ENCODE data around the gene PARD6G.

The PARD6G gene

GRCh38 chr18:80175451-80176204, 71.7 kb downstream of the PARD6G start:
- ChIA-PET CTCF (interaction anchor here (0.6 kb wide), 1 partner anchor 136 kb away, joined by 4 read pairs; no protein-coding TSS in a partner anchor), POLR2A (interaction anchor here (0.6 to 0.7 kb wide), 2 partner anchors 28 to 400 kb away, joined by 3 to 4 read pairs; no protein-coding TSS in a partner anchor)
- peak in 2 of 3 donors; percentile 50 to 56 for DNase-seq
- H3K4me1 ChIP-seq (ENCODE audit: control extremely low read depth in 1 of 4, control insufficient read depth in 4 of 4, insufficient read depth in 4 of 4, low read length in 3 of 4): peaks cover 0 to 2% (median 0%) of the 10 kb centered on the region in 4 experiments
- H3K27ac ChIP-seq (ENCODE audit: insufficient read depth in 1 of 2, low read depth in 1 of 2, low read length in 2 of 2, poor library complexity in 1 of 2, severe bottlenecking in 2 of 2): no peak overlapping the region
- 85% methylated on average over 14 of the region's 18 CpGs for WGBS (ENCODE audit: insufficient coverage)
- no peaks in the 10 kb centered on the region for H3K9me3 ChIP-seq (ENCODE audit: control extremely low read depth in 1 of 5, control insufficient read depth in 4 of 5, insufficient read depth in 2 of 5, low read depth in 1 of 5, low read length in 4 of 5)
- no peak overlapping the region for H3K4me3 ChIP-seq (ENCODE audit: control insufficient read depth in 1 of 7, extremely low read depth in 1 of 7, insufficient read depth in 4 of 7, low read depth in 2 of 7, low read length in 6 of 7)
- H3K36me3 ChIP-seq (ENCODE audit: control insufficient read depth in 4 of 4, insufficient read depth in 4 of 4, low read length in 3 of 4): no peaks in the 10 kb centered on the region
- H3K27me3 ChIP-seq (replicated peaks in 2 of 5; ENCODE audit: control insufficient read depth in 4 of 5, insufficient read depth in 5 of 5, low read length in 4 of 5): peaks cover 0 to 16% (median 3%) of the 10 kb centered on the region in 5 experiments

DNA sequence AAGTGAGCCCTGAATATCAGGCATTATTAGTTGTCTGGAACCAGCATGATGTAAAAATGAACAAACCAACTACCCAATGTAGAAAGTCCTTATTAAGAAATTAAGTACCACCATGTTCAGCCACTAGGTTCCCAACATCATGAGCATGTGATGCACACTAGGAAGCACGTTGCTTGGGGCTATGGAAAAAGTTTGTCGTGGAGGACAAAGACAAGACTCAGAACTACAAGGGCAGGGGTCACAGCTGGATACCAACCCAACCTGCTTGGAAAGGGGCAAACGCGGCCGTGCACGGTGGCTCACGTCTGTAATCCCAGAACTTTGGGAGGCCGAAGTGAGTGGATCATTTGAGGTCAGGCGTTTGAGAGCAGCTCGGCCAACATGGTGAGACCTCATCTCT, 74.3 kb downstream of the PARD6G start:
- Histone ChIP-seq H3K36me3 (ENCODE audit: control insufficient read depth in 4 of 4, insufficient read depth in 4 of 4, low read length in 3 of 4) (no peaks in the 10 kb centered on the region), H3K9me3 (ENCODE audit: control extremely low read depth in 1 of 5, control insufficient read depth in 4 of 5, insufficient read depth in 2 of 5, low read depth in 1 of 5, low read length in 4 of 5) (no peaks in the 10 kb centered on the region), H3K4me1 (ENCODE audit: control extremely low read depth in 1 of 4, control insufficient read depth in 4 of 4, insufficient read depth in 4 of 4, low read length in 3 of 4) (peaks cover 0 to 2% (median 0%) of the 10 kb centered on the region in 4 experiments), H3K4me3 (ENCODE audit: control insufficient read depth in 1 of 7, extremely low read depth in 1 of 7, insufficient read depth in 4 of 7, low read depth in 2 of 7, low read length in 6 of 7) (no peak overlapping the region), H3K27ac (ENCODE audit: insufficient read depth in 1 of 2, low read depth in 1 of 2, low read length in 2 of 2, poor library complexity in 1 of 2, severe bottlenecking in 2 of 2) (no peak overlapping the region), H3K27me3 (replicated peaks in 2 of 5; ENCODE audit: control insufficient read depth in 4 of 5, insufficient read depth in 5 of 5, low read length in 4 of 5) (peaks cover 0 to 16% (median 3%) of the 10 kb centered on the region in 5 experiments)
- POLR2A ChIA-PET: no interaction called here
- 95% methylated on average over 10 of the region's 10 CpGs for WGBS (ENCODE audit: insufficient coverage)
- CTCF ChIA-PET: interaction anchor here (0.7 to 1.5 kb wide), 2 partner anchors 27 to 84 kb away, joined by 3 to 4 read pairs; no protein-coding TSS in a partner anchor
- DNase-seq: no peak

- CTCF ChIA-PET: interaction anchor here (1.5 kb wide), 1 partner anchor 30 kb away, joined by 3 read pairs; no protein-coding TSS in a partner anchor
- 94% methylated on average over 3 of the region's 4 CpGs for WGBS (ENCODE audit: insufficient coverage)
- H3K4me1 ChIP-seq (ENCODE audit: control extremely low read depth in 1 of 4, control insufficient read depth in 4 of 4, insufficient read depth in 4 of 4, low read length in 3 of 4): peaks cover 0 to 2% (median 0%) of the 10 kb centered on the region in 4 experiments
Measured at GRCh38 chr18:80172056-80172455, 75.3 kb downstream of the PARD6G start.

GRCh38 chr18:80171054-80171872, 76.1 kb downstream of the PARD6G start:
- H3K36me3 ChIP-seq (ENCODE audit: control insufficient read depth in 4 of 4, insufficient read depth in 4 of 4, low read length in 3 of 4): no peaks in the 10 kb centered on the region
- peaks cover 0 to 18% (median 3%) of the 10 kb centered on the region in 5 experiments for H3K27me3 ChIP-seq (replicated peaks in 2 of 5; ENCODE audit: control insufficient read depth in 4 of 5, insufficient read depth in 5 of 5, low read length in 4 of 5)
- peaks cover 0 to 2% (median 0%) of the 10 kb centered on the region in 4 experiments for H3K4me1 ChIP-seq (ENCODE audit: control extremely low read depth in 1 of 4, control insufficient read depth in 4 of 4, insufficient read depth in 4 of 4, low read length in 3 of 4)
- no peaks in the 10 kb centered on the region for H3K9me3 ChIP-seq (ENCODE audit: control extremely low read depth in 1 of 5, control insufficient read depth in 4 of 5, insufficient read depth in 2 of 5, low read depth in 1 of 5, low read length in 4 of 5)
- ChIA-PET POLR2A (no interaction called here), CTCF (interaction anchor here (0.6 to 2.4 kb wide), 7 partner anchors 9 to 89 kb away, joined by 3 to 16 read pairs (median 4); no protein-coding TSS in a partner anchor)
- peak in 2 of 3 donors; percentile 44 to 47 for DNase-seq
- 32% methylated on average over 14 of the region's 23 CpGs for WGBS (ENCODE audit: insufficient coverage)
- H3K27ac ChIP-seq (ENCODE audit: insufficient read depth in 1 of 2, low read depth in 1 of 2, low read length in 2 of 2, poor library complexity in 1 of 2, severe bottlenecking in 2 of 2): no peak overlapping the region
- no peak overlapping the region for H3K4me3 ChIP-seq (ENCODE audit: control insufficient read depth in 1 of 7, extremely low read depth in 1 of 7, insufficient read depth in 4 of 7, low read depth in 2 of 7, low read length in 6 of 7)

More at GRCh38 chr18:80172056-80172455, 75.3 kb downstream of the PARD6G start:
- Histone ChIP-seq H3K9me3 (ENCODE audit: control extremely low read depth in 1 of 5, control insufficient read depth in 4 of 5, insufficient read depth in 2 of 5, low read depth in 1 of 5, low read length in 4 of 5) (no peaks in the 10 kb centered on the region), H3K36me3 (ENCODE audit: control insufficient read depth in 4 of 4, insufficient read depth in 4 of 4, low read length in 3 of 4) (no peaks in the 10 kb centered on the region), H3K4me3 (ENCODE audit: control insufficient read depth in 1 of 7, extremely low read depth in 1 of 7, insufficient read depth in 4 of 7, low read depth in 2 of 7, low read length in 6 of 7) (no peak overlapping the region), H3K27ac (ENCODE audit: insufficient read depth in 1 of 2, low read depth in 1 of 2, low read length in 2 of 2, poor library complexity in 1 of 2, severe bottlenecking in 2 of 2) (no peak overlapping the region), H3K27me3 (replicated peaks in 2 of 5; ENCODE audit: control insufficient read depth in 4 of 5, insufficient read depth in 5 of 5, low read length in 4 of 5) (peaks cover 0 to 16% (median 3%) of the 10 kb centered on the region in 5 experiments)
- peak in 2 of 3 donors; percentile 14 to 16 for DNase-seq
- POLR2A ChIA-PET: no interaction called here

- Histone ChIP-seq H3K9me3 (ENCODE audit: control extremely low read depth in 1 of 5, control insufficient read depth in 4 of 5, insufficient read depth in 2 of 5, low read depth in 1 of 5, low read length in 4 of 5) (no peaks in the 10 kb centered on the region), H3K27ac (ENCODE audit: insufficient read depth in 1 of 2, low read depth in 1 of 2, low read length in 2 of 2, poor library complexity in 1 of 2, severe bottlenecking in 2 of 2) (no peak overlapping the region), H3K4me3 (ENCODE audit: control insufficient read depth in 1 of 7, extremely low read depth in 1 of 7, insufficient read depth in 4 of 7, low read depth in 2 of 7, low read length in 6 of 7) (no peak overlapping the region), H3K27me3 (replicated peaks in 2 of 5; ENCODE audit: control insufficient read depth in 4 of 5, insufficient read depth in 5 of 5, low read length in 4 of 5) (peaks cover 0 to 18% (median 3%) of the 10 kb centered on the region in 5 experiments), H3K36me3 (ENCODE audit: control insufficient read depth in 4 of 4, insufficient read depth in 4 of 4, low read length in 3 of 4) (no peaks in the 10 kb centered on the region), H3K4me1 (ENCODE audit: control extremely low read depth in 1 of 4, control insufficient read depth in 4 of 4, insufficient read depth in 4 of 4, low read length in 3 of 4) (peaks cover 0 to 2% (median 0%) of the 10 kb centered on the region in 4 experiments)
- POLR2A ChIA-PET: no interaction called here
- 98% methylated on average over 5 of the region's 7 CpGs for WGBS (ENCODE audit: insufficient coverage)
- CTCF ChIA-PET: interaction anchor here (0.6 to 2.4 kb wide), 6 partner anchors 10 to 90 kb away, joined by 3 to 16 read pairs (median 4); no protein-coding TSS in a partner anchor
- DNase-seq: no peak
Measured at GRCh38 chr18:80170395-80171053, 76.8 kb downstream of the PARD6G start.

GRCh38 chr18:80169607-80170006, 77.7 kb downstream of the PARD6G start:
- CTCF ChIA-PET: interaction anchor here (1.4 to 2.4 kb wide), 3 partner anchors 9 to 71 kb away, joined by 4 to 16 read pairs (median 7); no protein-coding TSS in a partner anchor
- whole genome bisulfite sequencing (ENCODE audit: insufficient coverage): 95% methylated on average over 15 of the region's 17 CpGs
- POLR2A ChIA-PET: interaction anchor here (0.6 kb wide), 1 partner anchor 51 kb away, joined by 4 read pairs; no protein-coding TSS in a partner anchor

More at GRCh38 chr18:80169607-80170006, 77.7 kb downstream of the PARD6G start:
- Histone ChIP-seq H3K4me3 (ENCODE audit: control insufficient read depth in 1 of 7, extremely low read depth in 1 of 7, insufficient read depth in 4 of 7, low read depth in 2 of 7, low read length in 6 of 7) (no peak overlapping the region), H3K27ac (ENCODE audit: insufficient read depth in 1 of 2, low read depth in 1 of 2, low read length in 2 of 2, poor library complexity in 1 of 2, severe bottlenecking in 2 of 2) (no peak overlapping the region), H3K27me3 (replicated peaks in 2 of 5; ENCODE audit: control insufficient read depth in 4 of 5, insufficient read depth in 5 of 5, low read length in 4 of 5) (peaks cover 0 to 18% (median 3%) of the 10 kb centered on the region in 5 experiments), H3K4me1 (ENCODE audit: control extremely low read depth in 1 of 4, control insufficient read depth in 4 of 4, insufficient read depth in 4 of 4, low read length in 3 of 4) (no peaks in the 10 kb centered on the region), H3K9me3 (ENCODE audit: control extremely low read depth in 1 of 5, control insufficient read depth in 4 of 5, insufficient read depth in 2 of 5, low read depth in 1 of 5, low read length in 4 of 5) (peaks cover 0 to 7% (median 4%) of the 10 kb centered on the region in 5 experiments), H3K36me3 (ENCODE audit: control insufficient read depth in 4 of 4, insufficient read depth in 4 of 4, low read length in 3 of 4) (no peaks in the 10 kb centered on the region)
- no peak for DNase-seq
